ENCODE data around the gene HCK. TPM values are rescaled to one million over a fixed set of nuclear protein-coding genes. Genes with fewer than 3 reads are reported as not detected.

Gene HCK
- total RNA-seq, 2 donors from 2014 or later: 29.0 to 38.1 TPM

DNA sequence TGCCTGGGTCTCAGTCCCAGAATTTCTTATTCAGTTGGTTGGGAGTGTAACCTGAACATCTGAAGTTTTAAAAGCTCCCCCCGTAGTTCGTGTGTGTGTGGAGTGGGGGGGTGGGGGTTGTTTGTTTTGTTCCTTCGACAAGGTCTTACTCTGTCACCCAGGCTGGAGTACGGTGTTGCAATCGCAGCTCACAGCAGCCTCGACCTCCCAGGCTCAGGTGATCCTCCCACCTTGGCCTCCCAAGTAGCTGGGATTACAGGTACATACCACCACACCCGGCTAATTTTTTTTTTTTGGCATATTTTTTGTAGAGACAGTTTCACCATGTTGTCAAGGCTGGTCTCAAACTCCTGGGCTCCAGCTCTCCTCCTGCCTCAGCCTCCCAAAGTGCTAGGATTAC lies 38.7 kb upstream of the HCK start:
- no peaks in the 10 kb centered on the region for H3K36me3 ChIP-seq
- TF ChIP-seq, protein P1, sequence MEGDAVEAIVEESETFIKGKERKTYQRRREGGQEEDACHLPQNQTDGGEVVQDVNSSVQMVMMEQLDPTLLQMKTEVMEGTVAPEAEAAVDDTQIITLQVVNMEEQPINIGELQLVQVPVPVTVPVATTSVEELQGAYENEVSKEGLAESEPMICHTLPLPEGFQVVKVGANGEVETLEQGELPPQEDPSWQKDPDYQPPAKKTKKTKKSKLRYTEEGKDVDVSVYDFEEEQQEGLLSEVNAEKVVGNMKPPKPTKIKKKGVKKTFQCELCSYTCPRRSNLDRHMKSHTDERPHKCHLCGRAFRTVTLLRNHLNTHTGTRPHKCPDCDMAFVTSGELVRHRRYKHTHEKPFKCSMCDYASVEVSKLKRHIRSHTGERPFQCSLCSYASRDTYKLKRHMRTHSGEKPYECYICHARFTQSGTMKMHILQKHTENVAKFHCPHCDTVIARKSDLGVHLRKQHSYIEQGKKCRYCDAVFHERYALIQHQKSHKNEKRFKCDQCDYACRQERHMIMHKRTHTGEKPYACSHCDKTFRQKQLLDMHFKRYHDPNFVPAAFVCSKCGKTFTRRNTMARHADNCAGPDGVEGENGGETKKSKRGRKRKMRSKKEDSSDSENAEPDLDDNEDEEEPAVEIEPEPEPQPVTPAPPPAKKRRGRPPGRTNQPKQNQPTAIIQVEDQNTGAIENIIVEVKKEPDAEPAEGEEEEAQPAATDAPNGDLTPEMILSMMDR (IDR thresholded peaks at IDR 0.05): no peak
- DNase-seq (ENCODE audit: low spot score) (no peak), ATAC-seq (ENCODE audit: insufficient number of reproducible peaks, low FRiP score, low read depth) (no peak)
- no peaks in the 10 kb centered on the region for H3K9me3 ChIP-seq
- no peak overlapping the region for H3K4me3 ChIP-seq
- H3K4me1 ChIP-seq (ENCODE audit: control insufficient read depth in 1 of 2, low read depth in 2 of 2): peaks cover 0 to 1% of the 10 kb centered on the region in 2 donors
- H3K27me3 ChIP-seq (replicated peaks; ENCODE audit: insufficient read depth): no peaks in the 10 kb centered on the region
- H3K27ac ChIP-seq: no peak overlapping the region

DNA sequence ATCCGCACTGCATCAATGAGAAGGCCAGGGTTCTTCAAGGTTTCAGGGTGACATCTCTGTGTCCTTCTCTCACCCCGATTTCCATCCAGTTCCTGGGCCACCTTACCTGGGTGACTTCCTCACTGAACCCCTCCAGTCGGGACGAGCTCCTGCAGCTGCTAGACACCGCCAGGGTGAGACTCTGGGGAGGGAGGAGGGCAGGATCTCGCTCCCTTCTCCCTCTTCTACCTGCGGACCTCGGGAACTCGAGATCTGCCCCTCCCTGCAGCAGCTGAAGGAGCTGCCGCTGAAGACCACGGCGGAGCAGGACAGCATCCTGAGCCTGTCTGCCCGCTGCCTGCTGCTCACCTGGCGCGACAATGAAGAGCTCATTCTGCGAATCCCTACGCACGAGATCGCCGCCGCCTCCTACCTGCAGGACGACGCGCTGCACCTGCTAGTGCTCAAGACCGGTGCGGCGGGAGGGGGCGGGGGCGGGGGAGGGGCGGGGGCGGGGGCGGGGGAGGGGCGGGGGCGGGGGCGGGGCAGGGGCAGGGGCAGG lies 34.3 kb upstream of the HCK start:
- no peak overlapping the region for H3K27ac ChIP-seq
- peaks cover 0 to 6% of the 10 kb centered on the region in 2 donors for H3K4me1 ChIP-seq (ENCODE audit: control insufficient read depth in 1 of 2, low read depth in 2 of 2)
- H3K36me3 ChIP-seq: no peaks in the 10 kb centered on the region
- no peaks in the 10 kb centered on the region for H3K9me3 ChIP-seq
- DNase-seq (ENCODE audit: low spot score) (no peak), ATAC-seq (ENCODE audit: insufficient number of reproducible peaks, low FRiP score, low read depth) (no peak)
- H3K4me3 ChIP-seq: no peak overlapping the region
- TF ChIP-seq, protein P1 (IDR thresholded peaks at IDR 0.05): no peak
- H3K27me3 ChIP-seq (replicated peaks; ENCODE audit: insufficient read depth): peaks cover 3% of the 10 kb centered on the region

DNA sequence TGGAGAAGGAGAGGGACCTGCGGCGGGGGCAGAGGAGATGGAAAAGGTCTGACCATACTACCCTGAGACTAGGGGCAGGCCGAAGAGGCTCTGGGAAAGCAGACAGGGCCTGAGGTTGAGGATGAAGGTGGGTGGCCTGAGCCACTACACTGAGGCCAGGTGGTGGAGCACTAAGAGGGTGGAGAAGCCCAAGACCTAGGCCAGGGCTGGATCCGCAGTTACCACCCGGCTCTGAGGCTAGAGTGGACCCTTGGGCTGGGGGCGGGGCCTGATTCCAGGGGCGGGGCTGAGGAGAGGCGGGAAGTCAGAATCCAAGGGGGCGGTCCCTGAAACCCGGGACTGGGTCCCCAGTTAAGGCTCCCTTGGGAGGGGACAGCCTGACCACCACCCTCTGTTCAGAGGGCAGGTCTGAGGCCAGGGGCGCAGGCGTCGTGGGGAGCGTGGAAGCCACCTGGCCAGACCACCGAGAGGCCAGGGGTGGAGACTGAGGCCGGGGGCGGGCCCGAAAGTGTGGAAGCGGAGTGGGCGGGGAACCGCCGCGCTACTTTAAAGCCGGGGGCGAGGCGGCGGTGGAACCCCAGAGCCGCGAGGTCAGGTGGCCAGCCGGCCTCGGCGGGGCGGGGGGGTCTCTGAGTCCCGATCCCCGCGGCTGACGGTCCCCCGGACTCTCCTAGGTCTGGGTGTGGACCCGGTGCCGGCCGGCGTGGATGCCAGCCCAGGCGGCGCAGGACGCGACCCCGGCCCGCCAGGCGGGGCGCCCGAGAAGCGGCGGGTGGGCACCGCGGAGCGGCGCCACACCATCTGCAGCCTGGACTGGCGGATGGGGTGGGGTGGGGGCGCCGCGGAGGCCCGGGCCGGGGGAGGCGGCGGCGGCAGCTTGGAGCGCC lies 33.5 kb upstream of the HCK start:
- TF ChIP-seq, protein P1 (IDR thresholded peaks at IDR 0.05): no peak
- no peak for ATAC-seq (ENCODE audit: insufficient number of reproducible peaks, low FRiP score, low read depth)
- Histone ChIP-seq H3K27ac (no peak overlapping the region), H3K36me3 (no peaks in the 10 kb centered on the region), H3K9me3 (no peaks in the 10 kb centered on the region), H3K27me3 (replicated peaks; ENCODE audit: insufficient read depth) (peaks cover 3% of the 10 kb centered on the region), H3K4me3 (peak overlapping the region; percentile 70), H3K4me1 (ENCODE audit: control insufficient read depth in 1 of 2, low read depth in 2 of 2) (peaks cover 0 to 6% of the 10 kb centered on the region in 2 donors)
- no peak for DNase-seq (ENCODE audit: low spot score)

DNA sequence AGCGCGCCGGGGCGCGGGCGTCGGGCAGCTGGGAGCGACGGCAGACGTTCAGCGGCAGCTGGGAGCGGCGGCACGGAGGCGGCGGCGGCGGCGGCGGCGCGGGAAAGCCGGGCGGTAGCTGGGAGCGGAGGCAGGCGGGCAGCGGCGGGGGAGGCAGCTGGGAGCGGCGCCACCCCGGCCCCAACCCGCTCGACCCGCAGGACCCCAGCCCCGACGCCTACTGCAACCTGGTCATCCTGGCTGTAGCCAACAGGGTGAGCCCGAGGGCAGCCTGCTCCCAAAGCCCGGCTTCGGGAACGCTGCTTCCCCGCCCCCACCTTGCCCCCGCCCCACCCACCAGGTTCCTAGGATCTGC lies 32.9 kb upstream of the HCK start:
- peak overlapping the region; percentile 70 for H3K4me3 ChIP-seq
- H3K27me3 ChIP-seq (replicated peaks; ENCODE audit: insufficient read depth): peaks cover 3% of the 10 kb centered on the region
- no peak for DNase-seq (ENCODE audit: low spot score)
- no peaks in the 10 kb centered on the region for H3K9me3 ChIP-seq
- TF ChIP-seq, protein P1 (IDR thresholded peaks at IDR 0.05): no peak
- no peak overlapping the region for H3K27ac ChIP-seq
- H3K36me3 ChIP-seq: no peaks in the 10 kb centered on the region
- ATAC-seq (ENCODE audit: insufficient number of reproducible peaks, low FRiP score, low read depth): no peak
- peaks cover 0 to 6% of the 10 kb centered on the region in 2 donors for H3K4me1 ChIP-seq (ENCODE audit: control insufficient read depth in 1 of 2, low read depth in 2 of 2)

DNA sequence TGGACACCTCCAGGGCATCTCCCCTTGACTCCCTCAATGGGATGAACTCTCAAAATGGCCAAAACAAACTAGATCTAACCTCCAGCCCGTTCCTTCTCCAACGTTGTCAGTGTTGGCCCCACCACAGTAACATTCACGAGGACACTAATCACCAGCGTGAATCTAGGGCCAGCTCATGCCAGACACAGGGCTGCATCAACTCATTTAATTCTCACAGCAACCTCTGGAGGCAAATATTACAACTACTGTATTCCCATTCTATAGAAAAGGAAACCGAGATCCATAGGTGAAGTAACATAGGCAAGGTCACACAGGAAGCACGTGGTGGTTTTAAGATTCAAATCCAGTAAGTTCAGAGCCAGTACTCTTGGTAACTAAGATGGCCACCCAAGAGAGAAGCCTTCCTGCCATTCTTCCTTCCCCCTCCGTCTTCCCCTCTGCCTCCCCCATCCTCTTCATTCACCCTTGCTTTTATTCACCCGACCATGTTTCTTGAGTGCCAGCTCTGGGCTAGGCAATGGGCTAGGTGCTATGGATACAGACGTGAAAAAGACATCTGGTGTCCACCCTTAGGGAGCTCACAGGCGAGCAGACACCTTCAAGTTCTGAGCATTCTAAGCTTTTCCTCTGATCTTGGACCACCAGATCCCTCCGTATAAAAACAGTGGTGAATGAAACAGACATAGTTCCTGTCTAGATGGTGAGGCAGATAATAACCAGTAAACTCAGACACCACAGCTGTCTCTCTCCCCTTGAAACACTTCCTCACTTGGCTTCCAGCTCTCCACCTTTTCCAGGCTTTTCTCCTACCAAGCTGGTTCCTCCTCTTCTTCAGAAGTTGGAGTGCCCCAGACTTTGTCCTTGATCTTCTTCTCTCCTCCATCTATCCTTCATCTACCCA lies 32.2 kb upstream of the HCK start:
- TF ChIP-seq, protein P1 (IDR thresholded peaks at IDR 0.05): no peak
- Histone ChIP-seq H3K4me1 (ENCODE audit: control insufficient read depth in 1 of 2, low read depth in 2 of 2) (peaks cover 0 to 6% of the 10 kb centered on the region in 2 donors), H3K9me3 (no peaks in the 10 kb centered on the region), H3K27ac (no peak overlapping the region), H3K36me3 (no peaks in the 10 kb centered on the region), H3K4me3 (peak overlapping the region; percentile 70), H3K27me3 (replicated peaks; ENCODE audit: insufficient read depth) (peaks cover 3% of the 10 kb centered on the region)
- DNase-seq (ENCODE audit: low spot score) (no peak), ATAC-seq (ENCODE audit: insufficient number of reproducible peaks, low FRiP score, low read depth) (no peak)
